GM21360 (cell line): ENCODE results near the gene DYNC2H1.

Experiments used
- ATAC-seq: cut with Tn5 transposase; IDR thresholded peaks from one replicate; pipeline ENCODE4 v1.9.1; 2021; ENCODE audit warnings: mild to moderate bottlenecking, moderate library complexity; ENCODE audit not compliant: unreplicated experiment

Gene DYNC2H1, protein sequence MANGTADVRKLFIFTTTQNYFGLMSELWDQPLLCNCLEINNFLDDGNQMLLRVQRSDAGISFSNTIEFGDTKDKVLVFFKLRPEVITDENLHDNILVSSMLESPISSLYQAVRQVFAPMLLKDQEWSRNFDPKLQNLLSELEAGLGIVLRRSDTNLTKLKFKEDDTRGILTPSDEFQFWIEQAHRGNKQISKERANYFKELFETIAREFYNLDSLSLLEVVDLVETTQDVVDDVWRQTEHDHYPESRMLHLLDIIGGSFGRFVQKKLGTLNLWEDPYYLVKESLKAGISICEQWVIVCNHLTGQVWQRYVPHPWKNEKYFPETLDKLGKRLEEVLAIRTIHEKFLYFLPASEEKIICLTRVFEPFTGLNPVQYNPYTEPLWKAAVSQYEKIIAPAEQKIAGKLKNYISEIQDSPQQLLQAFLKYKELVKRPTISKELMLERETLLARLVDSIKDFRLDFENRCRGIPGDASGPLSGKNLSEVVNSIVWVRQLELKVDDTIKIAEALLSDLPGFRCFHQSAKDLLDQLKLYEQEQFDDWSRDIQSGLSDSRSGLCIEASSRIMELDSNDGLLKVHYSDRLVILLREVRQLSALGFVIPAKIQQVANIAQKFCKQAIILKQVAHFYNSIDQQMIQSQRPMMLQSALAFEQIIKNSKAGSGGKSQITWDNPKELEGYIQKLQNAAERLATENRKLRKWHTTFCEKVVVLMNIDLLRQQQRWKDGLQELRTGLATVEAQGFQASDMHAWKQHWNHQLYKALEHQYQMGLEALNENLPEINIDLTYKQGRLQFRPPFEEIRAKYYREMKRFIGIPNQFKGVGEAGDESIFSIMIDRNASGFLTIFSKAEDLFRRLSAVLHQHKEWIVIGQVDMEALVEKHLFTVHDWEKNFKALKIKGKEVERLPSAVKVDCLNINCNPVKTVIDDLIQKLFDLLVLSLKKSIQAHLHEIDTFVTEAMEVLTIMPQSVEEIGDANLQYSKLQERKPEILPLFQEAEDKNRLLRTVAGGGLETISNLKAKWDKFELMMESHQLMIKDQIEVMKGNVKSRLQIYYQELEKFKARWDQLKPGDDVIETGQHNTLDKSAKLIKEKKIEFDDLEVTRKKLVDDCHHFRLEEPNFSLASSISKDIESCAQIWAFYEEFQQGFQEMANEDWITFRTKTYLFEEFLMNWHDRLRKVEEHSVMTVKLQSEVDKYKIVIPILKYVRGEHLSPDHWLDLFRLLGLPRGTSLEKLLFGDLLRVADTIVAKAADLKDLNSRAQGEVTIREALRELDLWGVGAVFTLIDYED (N-terminal part only)

DNA sequence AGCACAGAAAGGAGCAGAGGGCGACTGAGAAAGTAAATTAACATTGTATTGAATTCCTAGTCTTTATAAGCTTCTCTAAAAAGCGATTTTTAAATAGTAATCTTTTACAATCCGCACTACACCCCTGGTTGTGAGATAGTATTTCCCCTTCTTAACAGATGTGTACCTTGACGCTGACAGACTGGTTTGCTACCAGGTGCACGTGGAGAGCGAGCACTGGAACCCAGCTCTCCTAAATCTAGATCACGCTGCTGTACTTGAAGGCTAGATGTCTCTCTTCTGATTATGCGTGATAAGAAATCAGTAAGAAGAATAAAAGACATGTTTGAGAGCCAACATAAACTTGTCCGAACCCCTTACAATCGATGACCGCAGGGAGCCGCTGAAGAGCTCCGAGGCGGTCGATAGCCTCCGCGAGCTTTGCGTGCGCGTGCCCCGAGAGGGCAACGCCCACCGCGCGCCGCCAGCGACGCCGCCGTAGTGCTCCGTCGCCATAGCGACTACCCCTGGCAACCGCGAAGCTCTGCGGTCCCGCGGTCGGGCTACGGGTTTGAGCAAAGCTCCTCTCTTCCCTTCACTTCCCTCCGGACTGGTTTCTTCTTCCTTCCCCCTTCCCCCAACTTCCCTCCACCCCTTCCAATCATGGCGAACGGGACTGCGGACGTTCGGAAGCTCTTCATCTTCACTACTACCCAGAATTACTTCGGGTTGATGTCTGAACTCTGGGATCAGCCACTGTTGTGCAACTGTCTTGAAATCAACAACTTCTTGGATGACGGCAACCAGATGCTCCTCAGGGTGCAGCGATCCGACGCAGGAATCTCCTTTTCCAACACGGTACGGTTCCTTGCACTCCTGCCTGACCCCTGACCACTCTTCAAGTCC lies at the start of gene DYNC2H1:
DYNC2H1 (plus strand) TSS at position 494 of the 885 bp plus-strand sequence; CDS start at position 643, 149 bp downstream.
- ATAC-seq = peak; percentile 100

GRCh38 chr11:103061656-103062055 lies 47.6 kb upstream of the DYNC2H1 start:
- ATAC-seq = no peak

- ATAC-seq = no peak
Observed at GRCh38 chr11:103067118-103067517, 42.1 kb upstream of the DYNC2H1 start.

GRCh38 chr11:103069367-103069766 lies 39.9 kb upstream of the DYNC2H1 start:
- ATAC-seq = no peak

GRCh38 chr11:103070142-103070541 lies 39.1 kb upstream of the DYNC2H1 start:
- no peak for ATAC-seq

GRCh38 chr11:103071008-103071407 lies 38.2 kb upstream of the DYNC2H1 start:
- no peak for ATAC-seq

DNA sequence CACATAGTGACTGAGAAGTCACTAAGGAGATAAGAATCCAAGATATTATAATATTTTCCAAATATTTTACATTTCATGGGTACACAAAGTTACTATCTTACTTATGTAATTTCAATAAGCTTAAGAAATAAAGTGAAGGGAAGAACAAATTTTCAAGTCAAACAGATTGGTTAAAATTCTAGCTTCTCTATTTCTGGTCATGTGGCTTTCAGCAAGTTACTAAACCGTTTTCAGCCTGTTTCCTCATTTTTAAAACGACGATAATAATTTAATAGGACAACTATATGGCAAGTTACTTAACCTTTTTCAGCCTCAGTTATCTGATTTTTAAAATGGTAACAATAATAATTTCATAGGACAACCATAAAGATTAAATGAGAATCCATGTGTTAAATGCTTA lies 32.9 kb upstream of the DYNC2H1 start:
- ATAC-seq = no peak

- no peak for ATAC-seq
Observed at GRCh38 chr11:103077554-103077953, 31.7 kb upstream of the DYNC2H1 start.

GRCh38 chr11:103078710-103079109 lies 30.5 kb upstream of the DYNC2H1 start:
- ATAC-seq = no peak

DNA sequence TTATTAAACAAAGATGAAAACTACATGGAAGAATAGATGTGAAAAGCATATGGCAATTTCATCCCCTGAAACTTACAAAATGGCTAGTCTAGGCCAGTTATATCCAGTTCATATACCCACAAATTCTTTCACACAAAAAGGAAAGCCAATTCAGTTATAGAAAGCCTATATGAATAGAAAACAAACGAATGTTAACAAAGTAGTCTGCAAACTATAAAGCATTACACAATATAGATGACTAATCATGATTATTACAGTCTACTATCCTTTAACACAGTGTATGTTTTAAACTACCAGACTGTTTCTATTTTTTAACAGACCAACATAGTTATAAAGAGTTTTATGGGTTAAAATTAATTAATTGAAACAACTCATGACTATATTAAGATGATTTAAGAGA lies 29.4 kb upstream of the DYNC2H1 start:
- no peak for ATAC-seq

DNA sequence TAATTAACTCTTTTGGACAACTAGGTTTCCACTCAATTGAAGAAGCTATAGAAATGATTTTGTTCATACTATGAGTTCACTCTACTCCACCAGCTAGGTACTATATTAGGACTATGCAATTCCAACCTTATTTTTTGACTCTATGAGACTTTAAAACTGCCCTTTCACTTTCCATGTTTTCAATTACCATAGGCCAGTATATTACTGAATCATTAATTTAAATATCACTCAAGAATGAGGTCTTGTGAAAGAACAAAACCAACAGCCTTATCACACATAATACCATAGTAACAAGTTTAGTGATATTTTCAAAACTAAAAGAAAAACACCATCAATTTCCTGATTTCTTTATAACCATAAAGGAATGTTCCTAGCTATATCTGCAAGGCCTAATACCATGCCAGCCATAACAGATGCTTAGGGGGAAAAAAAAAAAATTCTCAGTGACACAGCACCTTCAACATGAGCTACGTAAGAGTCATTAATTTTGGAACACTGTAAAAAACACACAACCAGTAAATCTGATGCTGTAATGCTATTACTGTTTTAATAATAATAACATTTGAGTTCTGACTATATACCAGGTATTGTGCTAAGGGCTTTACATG lies 23.4 kb upstream of the DYNC2H1 start:
- no peak for ATAC-seq

DNA sequence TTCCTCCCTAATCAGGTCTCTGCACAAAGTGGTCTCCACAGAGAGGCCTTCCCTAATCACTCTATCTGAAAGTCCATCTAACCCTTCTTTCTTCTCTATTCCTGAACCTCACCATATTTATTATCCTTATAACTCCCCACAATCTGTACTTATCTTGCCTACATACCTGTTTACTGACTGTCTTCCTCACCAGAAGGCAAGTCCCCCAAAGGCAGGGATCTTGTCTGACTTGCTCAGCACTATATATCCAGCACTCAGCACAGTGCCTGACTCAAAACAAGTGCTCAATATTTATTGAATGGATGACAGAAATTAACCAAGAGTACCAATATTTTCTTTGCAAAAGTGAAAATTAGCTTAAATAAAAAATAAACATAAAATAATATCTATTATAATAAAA lies 22.8 kb upstream of the DYNC2H1 start:
- ATAC-seq = no peak

GRCh38 chr11:103091064-103091800 lies 18.0 kb upstream of the DYNC2H1 start:
- peak; percentile 52 for ATAC-seq

GRCh38 chr11:103091801-103092524 lies 17.3 kb upstream of the DYNC2H1 start, which contains the start of gene DCUN1D5:
TSS of gene DCUN1D5 (minus strand) at chr11:103092160. CDS start at chr11:103091872, 288 bp downstream.
- ATAC-seq = peak; percentile 99

DNA sequence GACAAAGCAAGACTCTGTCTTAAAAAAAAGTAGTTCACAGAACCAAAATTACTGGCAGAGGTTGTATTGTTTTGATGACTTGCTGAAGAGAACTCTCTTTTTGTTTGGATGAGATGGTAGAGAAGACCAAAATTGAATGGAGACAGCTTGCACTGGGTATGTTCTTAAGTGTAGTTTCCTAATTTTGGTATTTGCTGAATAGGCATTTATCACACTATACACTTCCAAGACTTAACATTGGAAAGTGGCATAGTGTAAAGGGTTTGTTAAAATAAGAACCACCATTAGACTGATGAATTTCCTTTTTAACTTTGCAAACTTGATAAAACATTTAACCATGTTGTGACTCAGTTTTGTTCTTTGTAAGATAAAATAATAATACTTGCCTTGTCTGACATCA lies 11.9 kb upstream of the DYNC2H1 start:
- ATAC-seq = no peak

DNA sequence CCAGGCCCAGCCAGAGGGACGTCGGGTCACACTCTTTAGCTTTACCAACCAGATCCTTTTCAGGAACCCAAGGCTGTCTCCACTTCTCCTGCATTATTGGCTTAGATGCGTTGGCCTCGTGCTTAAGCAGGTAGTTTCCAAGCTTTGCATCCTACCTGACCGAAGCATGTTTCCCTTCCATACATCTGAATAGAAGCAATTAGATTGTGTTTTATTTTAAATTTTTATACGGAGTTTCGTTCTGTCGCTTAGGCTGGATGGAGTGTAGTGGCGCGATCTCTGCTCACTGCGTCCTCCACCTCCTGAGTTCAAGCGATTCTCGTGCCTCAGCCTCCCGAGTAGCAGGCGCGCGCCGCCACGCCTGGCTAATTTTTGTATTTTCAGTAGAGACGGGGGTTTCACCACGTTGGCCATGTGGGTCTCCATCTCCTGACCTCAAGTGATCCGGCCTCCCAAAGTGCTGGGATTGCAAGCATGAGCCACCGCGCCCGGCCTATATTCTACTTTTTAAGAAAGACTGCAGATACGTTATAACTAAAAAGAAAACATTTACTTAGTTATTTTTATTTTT lies 677 bp downstream of the DYNC2H1 start:
- ATAC-seq = peak; percentile 4

DNA sequence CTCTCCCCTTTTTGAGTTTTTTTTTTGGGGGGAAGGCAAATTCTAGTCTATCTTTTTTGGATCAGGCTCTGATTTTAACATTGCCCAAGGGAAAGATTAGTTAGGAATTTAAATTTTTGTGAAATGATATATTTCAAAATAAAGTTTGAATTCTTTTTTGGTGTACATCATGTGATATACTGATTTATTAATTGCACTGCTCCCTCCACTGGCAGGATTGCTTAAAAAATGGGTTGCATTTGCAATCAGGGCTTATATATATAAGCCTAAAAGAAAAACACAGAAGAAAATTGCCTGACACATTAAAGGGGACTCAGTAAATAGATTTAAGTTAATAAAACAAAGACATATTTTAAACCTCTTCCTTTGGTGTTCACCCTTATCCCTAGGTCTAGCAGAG lies 1.2 kb downstream of the DYNC2H1 start:
- no peak for ATAC-seq

GRCh38 chr11:103111400-103111799 lies 2.2 kb downstream of the DYNC2H1 start:
- no peak for ATAC-seq
